Suppressor macrophage treated with lipopolysaccharide for 4 hours (primary cell): ENCODE data around the gene C1QTNF1.
"Not testable (repeated sequence)": the region's sequence is repeated elsewhere in the genome, so short reads cannot be mapped to it uniquely, and the experiment has no call there.

ENCODE experiments used
- DNase-seq: peaks from one replicate; pipeline ENCODE4 v3.0.0-alpha.2; 2020

C1QTNF1 gene

DNA sequence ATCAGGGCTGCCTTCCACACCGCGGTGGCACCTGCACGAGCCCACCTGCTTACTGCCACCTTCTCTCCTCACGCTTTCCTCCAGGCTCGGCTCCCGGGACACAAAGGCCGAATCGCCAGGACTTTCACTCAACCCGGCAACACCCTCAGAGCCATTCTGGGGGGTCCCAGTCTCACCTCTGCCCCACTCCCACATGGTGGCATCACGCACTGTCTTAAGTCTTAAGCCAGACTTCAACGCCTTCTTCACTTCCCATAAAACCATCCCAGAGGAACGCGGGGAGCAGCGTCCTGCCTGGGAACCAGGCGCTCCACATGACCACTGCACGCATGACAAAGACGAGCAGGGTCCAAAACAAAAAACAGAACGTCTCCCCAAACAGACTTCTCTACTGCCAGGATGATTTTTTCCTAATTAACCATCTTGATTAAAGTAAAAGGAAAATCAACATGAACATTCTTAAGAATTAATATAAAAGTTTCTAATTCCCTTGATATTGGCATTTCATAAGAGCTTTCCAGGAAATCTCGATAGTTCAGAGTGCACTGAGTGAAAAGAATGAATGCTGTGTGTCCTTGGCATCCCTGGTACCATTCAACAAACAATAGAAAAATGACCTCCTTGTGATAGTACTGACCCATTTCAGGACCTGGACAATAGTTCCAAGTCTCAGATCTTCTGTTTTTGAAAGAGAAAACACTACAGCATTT, 17.0 kb upstream of the C1QTNF1 start:
- no peak for DNase-seq

DNA sequence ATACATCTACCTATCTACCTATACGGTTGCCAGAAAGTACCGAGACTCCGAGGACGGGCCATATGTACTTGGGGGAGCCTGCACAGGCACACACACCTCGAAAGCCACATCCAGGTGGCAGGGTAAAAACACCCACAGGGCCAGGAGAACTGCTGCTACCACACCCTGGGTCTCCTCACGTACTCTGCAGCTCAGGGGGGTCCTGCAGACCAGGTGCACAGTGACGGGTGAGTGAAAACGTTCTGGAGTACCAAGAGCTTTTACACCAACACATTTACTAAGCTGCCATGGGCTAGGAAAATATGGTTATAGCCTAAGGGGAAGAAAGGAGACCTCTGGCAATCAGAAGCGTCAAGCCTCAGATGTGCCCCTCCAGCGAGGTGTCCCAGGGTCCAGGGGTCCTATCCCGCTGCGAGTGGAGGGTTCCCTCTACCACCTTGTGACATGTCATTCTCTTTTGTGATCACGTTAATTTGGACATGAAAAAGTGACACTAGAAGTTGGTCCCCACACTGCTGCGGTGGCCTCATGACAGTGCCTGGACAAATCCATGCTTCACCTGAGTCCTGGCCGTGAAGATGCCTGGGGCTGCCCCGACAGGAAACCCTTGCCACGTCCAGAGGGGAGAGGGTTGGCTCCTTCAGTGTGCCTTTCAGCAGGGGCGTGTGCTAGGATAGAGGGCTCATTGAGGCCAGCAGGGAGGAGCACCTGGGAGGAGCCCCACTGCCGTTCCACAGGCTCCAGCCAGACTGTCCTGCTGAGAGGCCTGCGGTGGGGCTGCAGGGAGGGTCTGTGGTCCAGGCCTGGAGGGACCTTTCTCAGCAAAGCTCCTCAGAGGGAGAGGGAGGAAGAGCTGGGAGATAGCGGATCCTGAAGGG, 16.2 kb upstream of the C1QTNF1 start:
- DNase-seq = no peak

DNA sequence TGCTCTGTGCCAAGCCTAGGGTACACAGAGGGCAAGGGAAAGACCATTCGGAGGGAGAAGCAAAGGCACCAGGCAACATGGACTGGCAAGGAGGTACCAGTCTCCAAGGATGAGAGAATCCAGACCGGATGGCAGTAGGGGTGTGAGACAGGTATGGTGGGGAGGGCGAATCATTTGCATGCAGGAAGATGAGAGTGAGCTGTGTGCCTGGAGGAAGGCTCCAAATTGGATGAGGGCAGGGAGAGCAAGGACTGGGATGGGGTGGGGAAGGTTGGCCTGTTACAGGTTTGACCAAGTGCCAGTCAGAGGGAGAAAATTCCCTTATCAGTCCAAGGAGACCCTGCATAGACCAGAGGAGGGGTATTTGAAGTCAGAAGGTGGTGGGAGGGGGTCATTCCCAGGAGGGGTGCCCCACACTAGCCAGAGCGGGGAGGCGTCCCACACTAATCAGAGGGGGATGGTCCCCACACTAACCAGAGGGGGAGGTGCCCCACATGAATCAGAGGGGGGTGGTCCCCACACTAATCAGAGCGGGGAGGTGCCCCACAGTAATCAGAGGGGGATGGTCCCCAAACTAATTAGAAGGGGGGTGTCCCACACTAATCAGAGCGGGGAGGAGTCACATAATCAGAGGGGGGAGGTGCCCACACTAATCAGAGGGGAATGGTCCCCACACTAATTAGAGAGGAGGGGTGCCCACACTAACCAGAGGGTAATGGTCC, 15.1 kb upstream of the C1QTNF1 start:
- DNase-seq = no peak

DNA sequence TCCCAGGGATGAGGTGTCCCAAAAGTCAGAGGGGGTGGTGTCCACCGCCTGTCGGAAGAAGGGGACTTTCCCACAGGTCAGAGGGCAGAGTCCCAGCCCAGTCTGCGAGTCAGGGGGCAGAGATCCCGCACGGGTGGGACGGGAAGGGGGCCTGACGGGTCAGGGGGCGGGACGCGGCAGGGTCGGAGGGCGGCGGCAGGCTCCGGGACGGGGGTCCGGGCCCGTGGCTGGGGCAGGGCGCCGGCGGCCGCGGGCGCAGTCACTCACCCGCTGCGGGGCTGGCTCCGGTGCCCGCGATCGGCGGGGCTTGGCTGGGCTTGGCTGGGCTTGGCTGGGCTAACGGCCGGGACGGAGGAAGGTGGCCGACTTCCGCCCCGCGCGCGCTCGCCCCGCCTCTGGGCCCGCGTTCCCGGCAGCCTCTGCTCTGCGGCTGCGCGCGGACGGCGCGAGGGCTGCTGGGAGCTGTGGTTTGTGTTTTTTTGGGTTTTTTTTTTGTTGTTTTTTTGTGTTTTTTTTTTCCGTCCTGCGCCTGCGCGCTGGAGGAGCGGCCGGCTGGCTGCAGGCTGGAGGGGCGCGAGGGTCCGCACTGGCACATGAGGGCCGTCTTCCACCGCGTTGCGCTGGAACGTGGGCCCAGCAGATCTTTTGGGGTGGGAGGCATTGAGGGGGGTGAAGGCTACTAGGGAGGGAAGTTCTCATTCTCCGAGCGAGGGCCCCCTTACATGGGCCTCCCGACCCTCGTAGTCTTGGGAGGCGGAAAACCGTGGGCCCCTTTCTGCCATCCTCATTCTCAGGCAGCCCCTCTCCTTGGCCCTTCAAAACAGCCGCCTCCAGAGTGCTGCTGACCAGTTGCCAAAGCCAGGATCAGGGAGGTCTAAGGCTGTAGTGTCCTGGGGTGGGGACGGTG, 14.3 kb upstream of the C1QTNF1 start, which contains the start of gene CANT1:
CANT1 (minus strand) TSS at position 368 of the 907 bp plus-strand sequence. CDS start 12,142 bp downstream, outside the sequence.
- DNase-seq = peak; percentile 93

DNA sequence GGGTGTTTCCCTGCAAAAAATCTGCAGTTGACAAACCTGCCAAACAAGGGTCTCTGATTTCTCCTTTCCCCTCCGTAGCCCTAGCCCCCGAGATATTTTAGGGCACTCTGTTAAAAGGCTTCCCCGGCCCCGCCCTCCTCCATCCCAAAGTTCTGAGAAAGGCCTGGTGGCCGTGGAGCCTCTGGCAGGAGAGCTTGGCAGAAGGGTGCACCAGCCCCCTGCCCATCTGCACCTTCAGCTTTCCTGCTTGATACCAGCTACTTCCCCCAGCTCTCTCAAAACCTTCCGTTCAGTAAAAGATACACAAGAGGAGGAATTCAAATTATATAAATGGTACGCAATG, 13.7 kb upstream of the C1QTNF1 start:
- DNase-seq = no peak

DNA sequence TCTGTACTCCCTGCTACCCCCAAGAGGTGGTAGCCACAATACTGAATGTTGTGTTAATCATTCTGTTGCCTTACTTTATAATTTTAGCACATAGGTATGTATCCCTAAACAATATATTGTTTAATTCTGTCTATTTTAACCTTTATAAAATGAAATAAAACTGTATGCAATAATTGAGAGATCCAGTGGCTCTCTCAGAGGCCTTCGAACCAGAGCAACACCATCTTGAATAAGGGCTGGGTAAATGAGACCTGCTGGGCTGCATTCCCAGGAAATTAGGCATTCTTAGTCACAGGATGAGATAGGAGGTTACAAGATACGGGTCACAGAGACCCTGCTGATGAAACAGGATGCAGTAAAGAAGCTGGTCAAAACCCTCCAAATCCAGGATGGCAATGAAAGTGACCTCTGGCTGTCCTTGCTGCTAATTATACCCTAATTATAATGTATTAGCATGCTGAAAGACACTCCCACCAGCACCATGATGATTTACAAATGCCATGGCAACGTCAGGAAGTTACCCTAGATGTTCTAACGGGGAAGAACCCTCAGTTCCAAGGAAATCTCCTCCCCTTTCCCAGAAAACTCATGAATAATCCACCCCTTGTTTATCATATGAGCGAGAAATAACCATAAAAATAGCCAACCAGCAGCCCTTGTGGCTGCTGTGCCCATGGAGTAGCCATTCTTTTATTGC, 12.4 kb upstream of the C1QTNF1 start:
- no peak for DNase-seq

DNA sequence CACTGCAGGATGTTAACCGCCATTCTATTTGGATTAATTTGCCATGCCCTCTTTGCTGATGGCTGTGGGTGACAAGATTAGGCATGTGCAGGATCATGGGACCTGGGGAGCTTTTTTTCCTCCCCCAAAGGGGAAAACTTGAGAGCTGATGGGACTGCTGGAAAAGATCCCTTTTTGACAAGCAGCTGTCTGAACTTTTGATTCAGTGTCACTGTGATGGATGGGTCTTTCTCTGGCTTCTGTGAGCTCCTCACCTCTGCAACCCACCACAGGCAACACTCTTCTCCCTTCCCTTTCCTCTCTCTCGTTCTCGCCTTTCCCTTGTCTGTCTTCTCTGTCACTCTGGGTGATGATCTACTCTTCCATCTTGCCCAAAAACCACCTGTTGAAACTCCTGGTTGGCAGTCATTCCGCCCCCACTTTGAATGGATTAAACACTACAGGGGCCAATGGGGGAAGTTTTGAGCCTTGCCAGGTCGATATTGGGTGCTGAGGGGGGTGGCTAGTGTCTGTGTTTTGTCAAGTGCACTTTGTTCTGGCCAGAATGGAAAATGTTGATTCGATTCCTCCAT, 11.3 kb upstream of the C1QTNF1 start:
- no peak for DNase-seq

DNA sequence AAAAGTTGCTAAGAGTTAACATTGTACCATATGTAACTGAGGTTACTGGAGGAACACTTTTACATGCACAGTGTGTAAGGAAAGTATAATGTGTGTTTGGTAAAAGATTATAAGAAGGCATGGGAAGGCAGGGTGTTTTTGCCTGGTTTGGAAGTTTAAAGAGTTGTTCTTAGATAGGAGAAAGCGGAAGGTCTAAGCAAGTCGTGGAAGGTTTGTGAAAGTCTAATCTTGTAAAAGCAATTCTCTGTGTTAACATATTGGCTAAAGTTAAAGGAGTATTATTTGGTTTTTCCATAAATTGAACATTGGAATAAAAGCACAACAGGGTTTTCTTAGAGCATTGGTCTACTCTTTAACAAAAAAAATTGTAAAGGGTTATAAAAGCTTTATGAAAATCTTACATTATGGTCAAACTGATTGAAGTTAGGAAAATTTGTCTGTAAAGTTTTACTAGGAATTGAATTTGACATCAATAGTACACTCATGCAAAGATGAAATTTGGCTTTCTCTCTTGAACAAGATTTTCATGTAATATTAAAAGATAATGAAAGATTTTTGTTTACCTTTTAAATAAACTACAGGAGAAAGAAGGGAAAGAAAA, 9.7 kb upstream of the C1QTNF1 start:
- no peak for DNase-seq

DNA sequence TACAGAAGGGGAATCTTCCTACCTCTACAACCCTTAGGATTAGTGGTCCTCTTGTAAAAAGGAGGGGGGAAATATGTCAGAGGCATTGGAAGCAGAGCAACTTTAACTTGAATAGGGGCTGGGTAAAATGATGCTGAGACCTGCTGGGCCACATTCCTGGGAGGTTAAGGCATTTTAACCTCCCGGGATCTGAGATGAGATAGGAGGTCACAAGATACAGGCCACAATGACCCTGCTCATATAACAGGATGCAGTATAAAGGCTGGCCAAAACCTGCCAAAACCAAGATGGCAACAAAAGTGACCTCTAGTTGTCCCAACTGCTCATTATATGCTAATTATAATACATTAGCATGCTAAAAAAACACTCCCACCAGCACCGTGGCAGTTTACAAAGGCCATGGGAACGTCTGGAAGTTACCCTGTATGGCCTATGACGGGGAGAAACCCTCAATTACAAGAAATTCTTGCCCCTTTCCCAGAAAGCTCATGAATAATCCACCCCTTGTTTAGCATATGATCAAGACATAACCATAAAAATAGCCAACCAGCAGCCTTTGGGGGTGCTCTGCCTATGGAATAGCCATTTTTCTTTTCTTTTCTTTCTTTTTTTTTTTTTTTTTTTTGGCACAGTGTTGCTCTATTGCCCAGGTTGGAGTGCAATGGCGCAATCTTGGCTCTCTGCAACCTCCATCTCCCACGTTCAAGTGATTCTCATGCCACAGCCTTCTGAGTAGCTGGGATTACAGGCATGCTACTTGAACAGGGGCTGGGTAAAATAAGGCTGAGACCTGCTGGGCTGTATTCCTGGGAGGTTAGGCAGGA, 6.2 kb upstream of the C1QTNF1 start:
- DNase-seq = no peak

DNA sequence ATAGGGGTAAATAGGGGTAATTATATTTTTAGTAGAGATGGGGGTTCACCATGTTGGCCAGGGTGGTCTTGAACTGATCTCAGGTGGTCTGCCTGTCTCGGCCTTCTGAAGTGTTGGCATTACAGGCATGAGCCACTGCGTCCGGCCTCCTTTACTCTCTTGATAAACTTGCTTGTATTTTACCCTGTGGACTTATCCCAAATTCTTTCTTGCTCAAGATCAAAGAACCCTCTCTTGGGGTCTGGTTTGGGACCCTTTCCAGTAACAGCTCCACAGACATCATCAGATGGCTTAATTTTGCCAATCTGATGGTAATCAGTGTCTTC, 5.6 kb upstream of the C1QTNF1 start:
- DNase-seq = no peak

DNA sequence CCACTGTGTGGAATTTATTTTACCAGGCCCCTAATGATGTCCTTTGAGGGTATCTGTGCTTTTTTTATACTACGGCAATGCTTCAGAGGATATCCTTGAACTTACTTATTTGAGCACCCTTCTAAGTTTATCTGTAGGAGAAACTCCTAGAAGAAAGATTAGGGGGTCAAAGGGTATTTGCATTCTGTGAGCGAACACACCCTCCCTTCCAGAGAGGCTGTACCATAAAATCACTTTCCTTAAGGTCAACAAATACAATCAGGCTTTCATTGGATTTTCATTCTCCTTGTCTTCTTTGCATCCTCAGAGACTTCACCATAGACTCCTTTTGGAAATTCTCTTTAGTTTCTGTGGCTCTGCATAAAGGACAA, 4.7 kb upstream of the C1QTNF1 start:
- no peak for DNase-seq

DNA sequence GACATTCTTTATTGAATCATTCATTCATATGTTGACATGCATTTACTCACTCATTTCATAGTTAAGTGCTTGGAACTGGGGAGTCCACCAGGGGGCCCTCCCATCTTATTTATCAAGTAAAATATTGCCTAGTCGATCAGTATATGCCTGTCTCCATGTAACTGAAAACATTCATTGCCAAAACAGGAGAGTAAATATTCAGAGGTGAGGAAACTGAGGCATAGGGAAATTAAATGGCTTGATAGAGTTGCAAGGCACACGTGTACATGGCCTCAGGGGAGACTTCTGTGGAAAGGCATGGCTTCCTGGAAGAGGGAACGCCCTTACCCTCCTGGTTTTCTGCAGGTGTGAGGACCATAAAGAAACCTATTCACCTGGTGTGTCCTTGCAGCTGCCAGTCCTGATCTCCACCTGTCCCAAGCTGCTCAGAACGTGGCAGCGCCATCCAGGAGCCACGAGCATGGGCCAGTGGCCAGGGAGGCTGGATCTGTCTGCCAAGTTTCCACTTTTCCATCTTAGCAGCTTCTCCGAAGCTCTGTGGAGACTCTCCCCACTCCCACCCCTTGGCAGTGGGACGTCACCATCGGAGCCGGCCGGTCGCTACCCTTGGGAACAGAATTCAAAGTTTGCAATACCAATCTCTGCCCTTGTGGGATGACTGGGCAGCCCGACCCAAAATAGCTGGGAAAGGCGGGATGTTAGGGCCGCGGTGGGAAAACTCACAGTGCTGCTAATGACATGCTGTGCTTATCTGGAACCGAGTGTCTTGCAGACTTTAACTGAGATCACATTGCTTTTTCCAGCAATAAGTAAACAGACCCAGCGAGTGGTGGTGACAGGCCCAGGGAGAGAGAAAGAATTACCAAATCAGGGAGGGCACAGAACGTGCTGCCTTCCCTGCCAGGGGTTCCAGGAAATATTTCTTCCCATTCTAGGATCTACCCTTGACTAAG, 4.1 kb upstream of the C1QTNF1 start:
- DNase-seq = peak; percentile 86

DNA sequence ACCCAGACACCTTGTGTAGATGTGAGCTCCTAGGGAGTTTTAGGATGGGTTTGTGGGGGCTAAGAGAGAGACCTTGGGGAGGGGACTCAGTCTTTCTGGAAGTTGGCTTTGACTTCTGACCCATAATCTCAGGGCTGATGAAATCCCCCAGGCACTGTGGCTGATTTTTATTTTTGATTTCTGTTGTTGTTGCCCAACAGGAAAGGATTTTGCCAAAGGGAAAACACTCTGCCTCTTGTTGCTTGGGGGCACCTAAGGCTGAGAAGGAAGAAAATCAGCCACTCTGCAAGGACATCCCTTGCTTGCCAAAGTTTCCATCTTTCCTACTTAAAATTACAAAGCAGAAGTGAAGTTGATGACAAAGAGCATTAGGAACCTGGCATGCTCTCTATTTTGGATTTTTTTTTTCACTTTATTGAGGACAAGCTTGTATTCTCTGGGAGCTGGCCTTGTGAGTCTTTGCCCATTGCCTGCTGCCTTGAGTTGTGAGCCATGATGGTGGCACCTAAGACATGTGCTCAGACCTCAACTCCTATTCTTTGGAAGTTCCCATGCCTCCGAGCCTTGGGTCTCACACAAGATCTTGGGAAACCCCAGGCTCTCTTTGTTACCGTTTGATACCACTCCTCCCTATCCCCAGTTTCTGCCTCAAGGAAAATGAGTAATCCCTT, 3.2 kb upstream of the C1QTNF1 start:
- peak; percentile 23 for DNase-seq

DNA sequence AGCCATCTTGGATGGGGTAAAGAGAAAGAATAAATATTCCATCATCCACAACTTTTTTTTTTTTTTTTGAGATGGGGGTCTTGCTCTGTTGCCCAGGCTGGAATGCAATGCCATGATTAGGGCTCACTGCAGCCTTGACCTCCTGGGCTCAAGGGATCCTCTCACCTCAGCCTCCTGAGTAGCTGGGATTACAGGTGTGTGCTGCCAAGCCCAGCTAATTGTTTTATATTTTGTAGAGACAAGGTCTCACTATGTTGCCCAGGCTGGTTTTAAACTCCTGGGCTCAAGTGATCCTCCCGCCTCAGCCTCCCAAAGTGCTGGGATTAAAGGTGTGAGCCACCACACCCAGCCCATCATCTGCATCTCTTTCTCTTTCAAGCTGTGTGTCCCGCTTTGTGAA, 2.0 kb upstream of the C1QTNF1 start:
- DNase-seq = not testable (repeated sequence)

DNA sequence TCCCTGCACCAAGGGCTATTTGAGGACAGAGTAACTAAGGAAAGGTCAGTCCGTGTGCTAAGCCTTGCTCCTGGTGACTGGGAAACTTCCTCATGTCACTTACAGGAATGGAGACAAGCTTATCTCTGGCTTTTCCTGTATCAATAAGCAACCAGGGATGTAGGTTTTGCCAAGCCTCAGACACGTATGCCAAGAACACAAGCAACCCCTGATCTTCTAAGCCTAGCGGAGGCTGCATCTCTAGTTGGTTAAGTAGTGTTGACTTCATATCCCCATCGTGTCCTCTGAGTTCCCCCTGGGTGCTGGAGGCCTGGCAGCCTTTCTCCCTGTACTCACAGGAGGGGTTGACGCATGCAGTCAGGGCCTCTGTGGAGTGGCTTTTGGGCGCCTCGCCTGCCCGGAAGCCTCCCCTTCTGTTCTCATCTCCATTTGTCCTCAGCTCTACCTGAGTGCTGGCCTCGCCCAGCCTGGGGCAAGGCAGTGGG, 1.4 kb upstream of the C1QTNF1 start:
- no peak for DNase-seq

DNA sequence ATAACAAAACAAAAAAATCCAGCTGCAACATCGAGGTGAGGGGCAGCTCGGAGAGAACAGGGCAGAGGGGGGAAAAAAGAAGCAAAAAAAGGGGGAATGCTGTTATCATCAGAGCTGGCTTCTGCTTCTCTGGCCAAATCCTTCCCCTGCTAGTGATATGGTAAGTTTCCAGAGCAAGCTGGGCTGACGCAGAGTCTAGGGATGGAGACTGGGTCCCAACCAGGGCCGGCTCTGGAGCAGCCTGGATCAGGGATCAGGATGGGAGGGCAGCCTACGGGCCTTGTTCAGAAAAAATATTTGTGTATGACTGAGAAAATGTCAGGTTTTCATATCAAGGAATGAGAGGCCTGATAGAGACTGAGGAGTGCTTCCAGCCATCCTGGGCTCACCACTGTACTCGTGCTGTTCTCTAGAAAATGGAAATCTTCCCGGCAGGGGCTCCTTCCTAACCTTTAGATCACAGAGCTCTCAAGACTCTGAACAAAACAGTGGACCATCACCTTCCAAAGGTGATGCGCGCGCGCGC, 726 bp upstream of the C1QTNF1 start:
- no peak for DNase-seq

DNA sequence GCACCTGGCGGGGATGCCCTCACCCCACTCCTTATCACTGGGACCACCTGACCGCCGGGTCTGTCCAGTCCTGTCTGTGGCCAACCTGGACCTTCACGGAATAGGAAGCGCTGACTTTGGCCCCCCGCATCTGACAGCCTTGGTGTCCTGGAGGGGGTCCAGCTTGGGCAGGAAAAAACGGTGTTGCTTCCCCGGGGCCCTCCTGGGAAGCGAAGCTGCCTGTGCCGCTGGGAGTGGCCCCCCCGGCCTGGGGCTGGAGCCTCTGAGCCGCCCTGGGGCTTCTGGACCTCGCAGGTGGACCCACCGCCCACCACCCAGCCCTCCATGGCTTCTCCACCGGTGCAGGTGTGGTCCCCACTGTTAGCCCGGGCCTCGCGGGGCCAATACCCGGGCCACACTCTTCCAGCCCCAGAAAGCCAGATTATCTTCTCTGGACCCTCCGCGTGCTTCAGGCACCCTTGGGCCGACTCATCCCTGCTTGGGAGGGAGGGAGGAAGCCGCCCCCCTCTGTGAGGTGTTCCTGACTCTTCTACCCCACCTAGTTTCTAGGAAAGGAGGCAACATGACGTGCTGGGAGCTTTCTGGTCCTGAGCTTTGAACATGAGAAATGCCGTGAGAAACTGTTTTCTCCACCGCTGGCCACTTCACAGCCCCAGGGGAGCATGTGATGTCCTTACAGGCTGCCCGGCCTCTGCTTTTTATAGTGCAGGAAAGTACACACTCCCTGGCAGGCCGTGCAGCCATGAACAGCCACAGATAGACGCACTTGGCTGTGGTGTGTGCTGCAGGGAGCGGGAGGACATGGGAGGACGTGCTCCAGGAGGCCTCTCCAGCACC, 1.1 kb downstream of the C1QTNF1 start:
- DNase-seq = no peak
